ENCODE data around the gene WNT16.

WNT16 gene

GRCh38 chr7:121351682-121352081 lies 22.9 kb downstream of the WNT16 start:
- DNase-seq: no peak

- no peak for DNase-seq
These were observed 23.5 kb downstream of the WNT16 start for GRCh38 chr7:121352323-121352722.

- DNase-seq: no peak
These were observed 26.8 kb downstream of the WNT16 start for GRCh38 chr7:121355574-121355973.

GRCh38 chr7:121360564-121360963 lies 31.8 kb downstream of the WNT16 start:
- no peak for DNase-seq

GRCh38 chr7:121366852-121367431 lies 38.1 kb downstream of the WNT16 start:
- no peak for DNase-seq

GRCh38 chr7:121369462-121369861 lies 40.7 kb downstream of the WNT16 start:
- DNase-seq: no peak

- no peak for DNase-seq
These were observed 42.6 kb downstream of the WNT16 start for GRCh38 chr7:121371367-121371766.

GRCh38 chr7:121371883-121372282 lies 43.1 kb downstream of the WNT16 start:
- DNase-seq: no peak

- DNase-seq: no peak
These were observed 43.7 kb downstream of the WNT16 start for GRCh38 chr7:121372376-121373010.

- DNase-seq: no peak
These were observed 44.4 kb downstream of the WNT16 start for GRCh38 chr7:121373177-121373576.

- DNase-seq: no peak
These were observed 48.2 kb downstream of the WNT16 start for GRCh38 chr7:121376979-121377378.

GRCh38 chr7:121379930-121380329 lies 51.1 kb downstream of the WNT16 start:
- DNase-seq: no peak

GRCh38 chr7:121382473-121382872 lies 53.7 kb downstream of the WNT16 start:
- DNase-seq: no peak

GRCh38 chr7:121383235-121383910 lies 54.6 kb downstream of the WNT16 start:
- DNase-seq: no peak

GRCh38 chr7:121384265-121384664 lies 55.5 kb downstream of the WNT16 start:
- no peak for DNase-seq

GRCh38 chr7:121385056-121385799 lies 56.4 kb downstream of the WNT16 start:
- no peak for DNase-seq

GRCh38 chr7:121385800-121386179 lies 57.0 kb downstream of the WNT16 start:
- DNase-seq: no peak

GRCh38 chr7:121388950-121389349 lies 60.1 kb downstream of the WNT16 start:
- DNase-seq: no peak

- no peak for DNase-seq
These were observed 61.3 kb downstream of the WNT16 start for GRCh38 chr7:121390109-121390508.

GRCh38 chr7:121390617-121391016 lies 61.8 kb downstream of the WNT16 start:
- no peak for DNase-seq

Measured in right forelimb (tissue), 1 donor.